Activated naive CD4-positive, alpha-beta T cell treated with anti-CD3 and anti-CD28 coated beads, Interleukin-2, amount 50 U/mL, for 24 hours (primary cell): Measurements from ENCODE around the gene OARD1.

Experiments used
- H3K27ac Mint-ChIP-seq: one replicate; pipeline ENCODE4 v1.8.0; 2021; ENCODE audit warnings: mild to moderate bottlenecking, mixed read lengths
- H3K27me3 Mint-ChIP-seq: one replicate; pipeline ENCODE4 v1.8.0; 2021; ENCODE audit warnings: mixed read lengths
- H3K36me3 Mint-ChIP-seq: one replicate; pipeline ENCODE4 v1.8.0; 2021; ENCODE audit warnings: mixed read lengths
- H3K4me1 Mint-ChIP-seq: one replicate; pipeline ENCODE4 v1.8.0; 2021; ENCODE audit warnings: mixed read lengths
- H3K4me3 Mint-ChIP-seq: one replicate; pipeline ENCODE4 v1.8.0; 2021; ENCODE audit warnings: mild to moderate bottlenecking, mixed read lengths
- H3K9me3 Mint-ChIP-seq: one replicate; pipeline ENCODE4 v1.8.0; 2021; ENCODE audit warnings: mixed read lengths

Gene OARD1

DNA sequence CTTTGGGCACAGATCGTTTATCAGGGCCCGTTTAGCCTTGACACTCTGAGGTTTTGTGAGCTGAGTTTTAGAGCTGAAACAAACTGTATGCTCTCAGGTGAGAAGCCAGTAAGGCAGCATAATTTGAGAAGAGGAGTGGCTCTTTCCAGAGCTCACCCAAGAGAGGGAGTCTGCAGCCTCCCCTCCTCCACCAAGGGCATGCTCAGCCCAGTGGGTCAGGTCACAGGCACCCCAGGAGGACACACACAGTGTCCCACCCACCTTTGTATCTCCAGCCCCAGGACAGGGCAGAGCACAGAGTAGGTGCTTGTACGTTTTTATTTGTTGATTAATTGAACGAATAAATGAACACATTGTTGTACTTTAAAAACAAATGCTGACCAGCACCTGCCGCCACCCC is 26.5 kb downstream of the OARD1 start:
- peaks cover 5% of the 10 kb centered on the region for H3K36me3 Mint-ChIP-seq
- H3K27ac Mint-ChIP-seq, result no peak overlapping the region
- no peaks in the 10 kb centered on the region for H3K27me3 Mint-ChIP-seq
- H3K9me3 Mint-ChIP-seq, result no peaks in the 10 kb centered on the region
- no peak overlapping the region for H3K4me3 Mint-ChIP-seq
- H3K4me1 Mint-ChIP-seq, result no peaks in the 10 kb centered on the region

DNA sequence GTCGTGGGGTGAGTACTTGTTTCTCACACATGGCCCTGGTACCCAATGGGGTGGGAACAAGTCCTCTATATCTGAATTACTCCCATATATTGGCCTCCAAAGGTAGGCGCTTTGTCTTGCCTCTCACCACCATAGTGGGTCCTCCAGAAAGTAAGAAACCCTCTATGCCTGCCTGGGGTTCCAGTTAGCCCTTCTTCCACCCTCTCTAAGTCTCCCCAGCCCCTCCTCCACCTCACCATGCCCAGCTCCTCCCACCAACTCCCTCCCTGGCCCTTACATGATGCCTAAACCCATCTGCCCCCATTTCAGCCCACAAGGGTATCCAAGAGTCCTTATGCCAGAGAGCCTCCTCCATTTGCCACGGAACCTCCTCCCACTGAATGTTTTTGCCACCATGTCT is 29.0 kb downstream of the OARD1 start:
- Mint-ChIP-seq H3K4me1 (no peaks in the 10 kb centered on the region), H3K4me3 (no peak overlapping the region), H3K9me3 (no peaks in the 10 kb centered on the region), H3K36me3 (peaks cover 3% of the 10 kb centered on the region), H3K27me3 (no peaks in the 10 kb centered on the region), H3K27ac (no peak overlapping the region)

DNA sequence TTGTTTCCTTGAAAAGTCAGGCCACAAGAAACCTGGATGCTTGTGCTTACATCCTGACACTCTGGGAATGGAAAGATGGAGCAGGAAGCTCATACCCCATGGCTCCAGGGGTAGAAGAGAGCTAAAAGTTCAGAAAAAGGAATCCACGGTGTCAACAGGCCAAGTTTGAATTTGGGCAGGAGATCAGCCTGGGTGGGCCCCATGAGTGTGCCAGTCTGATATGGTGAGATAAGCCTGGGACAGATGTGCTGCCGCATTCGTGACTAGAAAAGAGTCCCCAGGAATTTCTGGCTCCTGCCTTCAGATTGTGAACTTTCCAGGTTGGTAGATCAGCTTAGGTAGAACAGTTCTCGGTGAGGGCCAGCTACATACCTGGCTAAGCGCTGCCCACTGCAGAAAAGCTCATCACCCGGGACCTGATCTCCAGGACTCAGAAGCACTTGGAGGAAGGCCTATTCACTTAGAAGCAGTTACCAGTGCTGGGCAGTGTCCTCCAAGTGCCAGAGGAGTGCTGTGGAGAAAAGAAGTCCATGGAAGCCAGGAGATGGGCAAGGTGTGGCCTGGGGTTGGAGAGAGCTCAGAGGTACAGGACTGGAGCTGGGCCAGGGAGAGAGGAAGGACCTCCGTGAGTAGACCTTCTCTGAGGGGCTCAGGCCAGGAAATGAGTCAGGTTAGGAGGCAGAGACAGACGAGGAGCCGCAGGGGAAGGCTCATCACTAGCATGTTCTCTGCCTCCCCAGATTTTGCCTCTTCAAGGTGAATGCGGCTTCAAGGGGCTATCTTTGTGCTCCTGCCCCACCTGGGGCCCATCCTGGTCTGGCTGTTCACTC is 29.7 kb downstream of the OARD1 start, which contains the start of gene TSPO2:
Gene TSPO2, plus strand, starts transcription at position 242 of the 830 bp plus-strand sequence. Its CDS starts 519 bp downstream, at position 761.
- no peaks in the 10 kb centered on the region for H3K27me3 Mint-ChIP-seq
- H3K9me3 Mint-ChIP-seq, result no peaks in the 10 kb centered on the region
- H3K36me3 Mint-ChIP-seq, result no peaks in the 10 kb centered on the region
- H3K27ac Mint-ChIP-seq, result no peak within 1 kb of the TSS
- H3K4me1 Mint-ChIP-seq, result no peaks in the 10 kb centered on the region
- no peak within 1 kb of the TSS for H3K4me3 Mint-ChIP-seq

DNA sequence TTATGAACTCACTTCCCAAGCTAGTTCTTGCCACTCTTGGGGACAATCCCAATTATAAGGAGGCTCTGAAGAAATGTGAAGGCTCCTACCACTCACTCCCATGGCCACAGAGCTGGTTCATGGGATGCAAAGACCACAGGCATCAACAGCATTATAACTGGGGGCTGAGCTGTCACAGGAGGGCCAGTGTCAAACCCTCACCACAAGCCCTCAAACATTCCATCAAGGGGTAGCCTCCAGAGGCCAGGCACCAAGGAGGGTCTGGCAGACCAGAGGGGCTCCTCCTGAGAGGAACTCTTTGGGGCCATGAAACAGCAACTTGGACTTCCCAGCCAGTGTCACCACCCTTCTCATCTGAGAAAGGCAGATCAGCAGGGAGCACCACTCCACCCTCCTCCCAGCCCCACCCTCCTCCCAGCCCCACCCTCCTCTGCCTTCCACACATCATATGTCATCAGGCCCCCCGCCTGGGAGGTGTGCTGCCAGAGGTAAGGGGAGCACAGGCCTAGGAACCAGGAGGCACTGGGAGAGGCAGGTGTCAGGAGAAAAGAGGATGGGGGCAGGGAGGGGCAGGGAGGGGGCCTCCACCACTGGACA is 31.1 kb downstream of the OARD1 start:
- no peaks in the 10 kb centered on the region for H3K4me1 Mint-ChIP-seq

DNA sequence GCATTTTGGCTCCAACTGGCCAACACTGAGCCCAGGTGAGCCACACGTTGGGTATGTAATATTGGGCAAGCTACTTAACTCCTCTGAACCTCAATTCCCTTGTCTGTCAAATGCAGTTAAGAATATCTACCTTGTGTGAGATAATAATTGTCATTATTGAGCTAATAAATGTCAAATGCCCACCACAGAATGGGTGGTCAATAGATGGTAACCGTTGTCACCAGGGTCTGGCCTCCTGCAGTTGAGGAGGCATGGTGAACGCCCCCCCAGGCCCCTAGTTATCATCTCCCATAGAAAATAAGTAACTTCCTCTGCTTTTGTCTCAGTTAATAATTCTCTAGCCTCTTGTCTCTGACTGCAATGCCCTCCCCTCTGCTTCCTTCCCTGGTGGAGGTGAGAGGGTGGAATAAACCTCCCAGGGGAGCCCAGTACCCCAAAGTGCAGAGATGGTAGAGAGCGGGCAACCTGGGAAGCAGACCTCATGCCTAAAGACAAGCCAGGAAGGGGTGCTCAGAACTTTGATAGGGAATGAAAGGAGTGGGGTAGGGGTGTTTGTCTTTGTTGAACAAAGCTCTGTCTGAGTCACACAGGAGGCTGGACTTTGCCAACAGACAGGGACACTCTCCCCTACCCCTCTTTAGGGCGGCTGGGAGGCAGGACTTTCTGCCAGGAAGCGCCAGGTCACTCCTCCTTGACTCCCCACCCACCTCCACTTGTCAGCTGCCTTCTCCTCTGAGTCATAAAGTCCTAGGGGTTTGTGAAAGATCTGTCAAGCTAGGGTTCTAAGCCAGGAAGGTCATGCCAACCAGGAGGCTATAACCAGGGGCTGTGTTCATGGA is 31.8 kb downstream of the OARD1 start:
- H3K4me1 Mint-ChIP-seq, result no peaks in the 10 kb centered on the region
- no peaks in the 10 kb centered on the region for H3K36me3 Mint-ChIP-seq
- no peaks in the 10 kb centered on the region for H3K9me3 Mint-ChIP-seq
- H3K27me3 Mint-ChIP-seq, result no peaks in the 10 kb centered on the region
- no peak overlapping the region for H3K4me3 Mint-ChIP-seq
- no peak overlapping the region for H3K27ac Mint-ChIP-seq

More for the DNA sequence above, 31.1 kb downstream of the OARD1 start:
- H3K9me3 Mint-ChIP-seq, result no peaks in the 10 kb centered on the region
- no peaks in the 10 kb centered on the region for H3K27me3 Mint-ChIP-seq
- no peak overlapping the region for H3K27ac Mint-ChIP-seq
- no peaks in the 10 kb centered on the region for H3K36me3 Mint-ChIP-seq
- no peak overlapping the region for H3K4me3 Mint-ChIP-seq

DNA sequence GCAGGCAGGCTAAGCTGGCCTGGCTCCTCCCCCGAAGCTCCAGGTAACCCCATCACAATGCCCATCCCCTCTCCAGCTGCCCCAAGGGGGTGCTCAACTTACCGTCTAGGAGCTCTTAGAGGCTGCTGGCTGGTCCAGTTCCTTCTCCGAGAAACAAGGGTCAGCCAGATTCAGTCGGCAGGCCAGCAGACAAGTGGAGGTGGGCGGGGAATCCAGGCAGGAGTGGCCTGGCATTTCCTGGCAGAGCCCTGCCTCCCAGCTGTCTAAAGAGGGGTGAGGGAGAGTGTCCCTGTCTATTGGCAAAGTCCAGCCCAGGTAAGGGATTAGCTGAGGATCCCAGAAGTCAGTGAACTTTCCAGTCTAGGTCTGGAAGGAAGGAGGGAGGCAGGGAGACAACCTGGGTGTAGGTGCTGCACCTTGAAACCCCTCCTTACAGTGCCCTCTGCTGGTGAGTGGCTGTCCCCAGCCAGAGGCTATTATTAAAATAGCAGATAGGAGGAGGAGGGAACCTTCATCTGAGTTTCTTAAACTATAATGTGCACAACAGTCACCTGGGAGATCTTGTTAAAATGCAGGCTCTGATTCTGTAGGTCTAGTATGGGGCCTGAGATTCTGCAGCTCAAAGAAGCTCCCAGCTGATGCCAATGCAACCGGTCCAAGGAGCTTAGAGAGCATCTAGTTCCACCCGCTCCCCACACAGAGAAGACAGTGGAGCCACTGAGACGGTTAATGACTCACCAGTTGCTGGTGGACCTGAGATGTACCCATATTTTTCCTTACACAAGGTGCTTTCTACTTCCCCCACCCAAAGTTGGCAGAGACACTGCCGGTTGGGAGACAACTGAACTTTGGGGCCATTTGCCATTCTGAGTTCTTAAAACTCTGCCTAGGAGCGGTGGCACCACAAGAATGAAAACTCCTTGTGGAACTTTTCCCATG is 32.8 kb downstream of the OARD1 start, which contains the start of gene UNC5CL:
Gene UNC5CL, minus strand, starts transcription at position 162 of the 939 bp plus-strand sequence. CDS start 4,147 bp downstream, outside the sequence.
- Mint-ChIP-seq H3K36me3 (no peaks in the 10 kb centered on the region), H3K27ac (no peak within 1 kb of the TSS), H3K4me1 (no peaks in the 10 kb centered on the region), H3K27me3 (no peaks in the 10 kb centered on the region), H3K9me3 (no peaks in the 10 kb centered on the region), H3K4me3 (no peak within 1 kb of the TSS)

DNA sequence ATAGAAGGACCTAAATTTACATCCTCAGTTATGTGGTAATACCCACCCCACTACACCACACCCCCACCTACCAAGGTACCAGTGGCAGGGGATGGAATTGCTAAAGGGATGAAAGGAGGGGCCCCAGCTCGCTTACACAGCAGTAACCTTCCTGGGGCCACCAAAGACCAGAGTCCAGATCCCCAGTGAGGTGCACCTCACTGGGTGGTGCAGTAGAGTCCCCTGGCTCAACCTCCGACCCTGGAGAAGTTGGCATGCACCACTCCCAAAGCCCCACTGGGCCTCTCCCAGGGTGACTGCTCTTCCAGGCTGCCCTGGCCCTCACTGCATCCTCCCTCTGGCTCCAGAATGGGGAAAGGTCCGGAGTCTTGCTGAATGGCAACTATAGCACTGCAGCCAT is 34.0 kb downstream of the OARD1 start:
- Mint-ChIP-seq H3K27me3 (no peaks in the 10 kb centered on the region), H3K9me3 (no peaks in the 10 kb centered on the region), H3K36me3 (no peaks in the 10 kb centered on the region), H3K4me3 (no peak overlapping the region), H3K27ac (no peak overlapping the region), H3K4me1 (no peaks in the 10 kb centered on the region)

DNA sequence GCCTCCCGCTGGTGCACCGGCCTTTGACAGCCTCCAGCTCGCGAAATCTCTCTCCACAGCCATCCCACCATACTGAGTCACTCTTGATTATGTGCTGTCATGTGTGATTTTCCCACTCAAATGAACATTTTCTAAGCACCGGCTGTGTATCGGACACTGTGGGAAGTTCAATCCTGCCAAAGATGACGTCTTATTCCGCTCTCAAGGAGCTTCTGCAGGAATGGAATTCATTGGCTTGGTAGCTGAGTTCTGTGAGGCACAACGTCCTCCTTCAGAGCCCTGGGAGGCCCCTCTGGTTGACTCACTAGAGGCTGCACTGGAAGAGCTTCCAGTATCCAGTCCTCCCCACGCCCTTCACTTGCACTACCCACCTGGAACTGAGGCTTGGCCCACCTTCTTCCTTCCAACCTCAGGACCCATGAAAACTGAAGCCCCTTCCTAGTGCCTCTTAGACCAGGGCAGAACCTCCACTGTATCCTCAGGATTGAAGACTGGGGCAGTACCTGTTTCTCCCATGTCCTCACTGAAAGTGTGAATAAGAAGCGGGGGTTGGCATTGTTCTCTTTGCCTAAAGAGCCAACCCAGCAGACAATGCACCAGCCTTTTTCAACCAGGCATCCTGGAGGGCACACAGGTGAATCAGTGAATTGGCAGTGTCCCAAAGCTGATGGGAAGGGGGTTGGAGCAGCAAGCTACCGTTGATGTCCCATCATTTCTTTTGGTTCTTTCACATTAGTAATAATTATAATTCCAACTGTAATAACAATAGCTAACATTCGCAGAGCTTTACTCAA is 34.9 kb downstream of the OARD1 start:
- H3K36me3 Mint-ChIP-seq, result no peaks in the 10 kb centered on the region
- no peaks in the 10 kb centered on the region for H3K4me1 Mint-ChIP-seq
- H3K27ac Mint-ChIP-seq, result peak overlapping the region; percentile 60
- no peak overlapping the region for H3K4me3 Mint-ChIP-seq
- no peaks in the 10 kb centered on the region for H3K9me3 Mint-ChIP-seq
- no peaks in the 10 kb centered on the region for H3K27me3 Mint-ChIP-seq

DNA sequence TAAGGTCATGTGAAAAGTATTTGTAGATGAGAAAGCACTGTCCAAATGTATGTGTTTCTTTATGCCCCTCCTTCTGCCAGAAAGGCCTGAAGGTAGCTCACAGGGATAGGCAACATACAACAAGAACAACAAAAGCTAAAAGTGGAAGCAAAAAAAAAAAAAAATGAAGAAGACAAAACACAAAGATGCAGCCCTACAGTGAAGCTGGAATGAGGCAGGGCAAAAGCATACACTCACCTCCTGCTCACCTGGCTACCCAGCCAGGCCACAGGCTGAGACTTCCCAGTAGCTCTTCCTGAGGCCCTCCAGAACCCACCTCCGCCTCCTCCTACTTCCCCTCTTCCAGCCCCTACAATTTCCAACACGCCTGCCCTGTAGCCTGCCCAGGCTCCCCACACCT is 35.6 kb downstream of the OARD1 start:
- H3K9me3 Mint-ChIP-seq, result no peaks in the 10 kb centered on the region
- H3K36me3 Mint-ChIP-seq, result no peaks in the 10 kb centered on the region
- no peaks in the 10 kb centered on the region for H3K27me3 Mint-ChIP-seq
- no peak overlapping the region for H3K4me3 Mint-ChIP-seq
- H3K4me1 Mint-ChIP-seq, result no peaks in the 10 kb centered on the region
- no peak overlapping the region for H3K27ac Mint-ChIP-seq

DNA sequence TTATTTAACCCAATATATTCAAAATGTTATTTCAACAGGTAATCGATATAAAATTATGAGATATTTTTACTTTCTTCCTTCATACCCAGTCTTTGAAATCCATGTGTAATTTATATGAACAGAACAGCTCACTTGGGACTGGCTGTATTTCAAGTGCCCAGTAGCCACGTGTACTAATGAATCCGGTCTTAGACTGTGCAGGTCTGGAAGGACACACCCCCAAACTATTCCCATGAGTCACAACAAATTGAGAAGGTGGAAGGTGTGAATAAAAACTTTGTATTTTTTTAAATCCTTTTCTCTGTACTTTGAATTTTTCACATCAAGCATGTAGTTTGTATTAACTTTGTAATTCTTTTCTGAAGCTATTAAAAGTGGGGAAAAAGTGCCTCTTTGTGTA is 36.0 kb downstream of the OARD1 start:
- no peak overlapping the region for H3K27ac Mint-ChIP-seq
- no peak overlapping the region for H3K4me3 Mint-ChIP-seq
- no peaks in the 10 kb centered on the region for H3K27me3 Mint-ChIP-seq
- no peaks in the 10 kb centered on the region for H3K4me1 Mint-ChIP-seq
- H3K9me3 Mint-ChIP-seq, result no peaks in the 10 kb centered on the region
- no peaks in the 10 kb centered on the region for H3K36me3 Mint-ChIP-seq

DNA sequence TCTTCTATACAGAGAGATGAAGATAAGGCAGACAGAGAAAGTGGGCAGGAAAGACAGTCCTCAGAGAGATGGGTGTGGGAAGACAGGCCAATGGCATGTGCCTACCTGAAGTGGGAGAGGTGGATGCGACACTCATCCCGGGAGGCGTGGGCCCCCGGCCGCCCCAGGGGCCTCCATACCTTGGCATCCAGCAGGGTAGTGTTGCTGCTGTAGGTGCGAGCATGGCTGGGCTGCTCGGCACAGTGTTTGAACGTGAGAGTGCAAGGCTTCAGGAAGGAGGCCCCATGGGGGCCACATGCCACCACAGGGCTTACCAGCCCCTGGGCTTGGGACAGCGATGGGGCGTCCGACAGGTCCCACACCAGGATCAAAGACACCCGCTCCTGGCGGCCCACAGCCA is 38.4 kb downstream of the OARD1 start:
- Mint-ChIP-seq H3K4me1 (peaks cover 7% of the 10 kb centered on the region), H3K9me3 (no peaks in the 10 kb centered on the region), H3K36me3 (no peaks in the 10 kb centered on the region), H3K4me3 (no peak overlapping the region), H3K27ac (peak overlapping the region; percentile 20), H3K27me3 (no peaks in the 10 kb centered on the region)

DNA sequence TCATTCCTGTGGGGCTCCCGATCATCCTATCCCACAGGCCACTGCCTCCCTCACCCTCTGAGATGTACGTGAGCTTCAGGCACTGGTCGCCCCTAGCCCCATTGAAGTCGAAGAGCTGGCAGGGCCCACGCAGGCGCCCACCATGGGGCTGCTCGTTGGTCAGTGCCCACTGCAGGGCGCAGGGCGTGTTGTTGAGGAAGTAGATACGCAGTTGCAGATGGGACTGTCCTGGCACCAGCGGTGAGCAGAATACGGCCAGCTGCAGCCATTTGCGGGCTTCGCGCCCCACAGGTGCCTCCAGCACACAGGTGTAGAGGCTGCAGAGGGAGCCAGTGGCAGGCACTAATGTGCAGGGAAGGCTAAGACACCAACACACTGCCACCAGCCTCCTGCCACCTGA is 39.3 kb downstream of the OARD1 start:
- H3K36me3 Mint-ChIP-seq, result no peaks in the 10 kb centered on the region
- H3K27ac Mint-ChIP-seq, result no peak overlapping the region
- no peak overlapping the region for H3K4me3 Mint-ChIP-seq
- H3K4me1 Mint-ChIP-seq, result peaks cover 11% of the 10 kb centered on the region
- H3K9me3 Mint-ChIP-seq, result no peaks in the 10 kb centered on the region
- H3K27me3 Mint-ChIP-seq, result no peaks in the 10 kb centered on the region

DNA sequence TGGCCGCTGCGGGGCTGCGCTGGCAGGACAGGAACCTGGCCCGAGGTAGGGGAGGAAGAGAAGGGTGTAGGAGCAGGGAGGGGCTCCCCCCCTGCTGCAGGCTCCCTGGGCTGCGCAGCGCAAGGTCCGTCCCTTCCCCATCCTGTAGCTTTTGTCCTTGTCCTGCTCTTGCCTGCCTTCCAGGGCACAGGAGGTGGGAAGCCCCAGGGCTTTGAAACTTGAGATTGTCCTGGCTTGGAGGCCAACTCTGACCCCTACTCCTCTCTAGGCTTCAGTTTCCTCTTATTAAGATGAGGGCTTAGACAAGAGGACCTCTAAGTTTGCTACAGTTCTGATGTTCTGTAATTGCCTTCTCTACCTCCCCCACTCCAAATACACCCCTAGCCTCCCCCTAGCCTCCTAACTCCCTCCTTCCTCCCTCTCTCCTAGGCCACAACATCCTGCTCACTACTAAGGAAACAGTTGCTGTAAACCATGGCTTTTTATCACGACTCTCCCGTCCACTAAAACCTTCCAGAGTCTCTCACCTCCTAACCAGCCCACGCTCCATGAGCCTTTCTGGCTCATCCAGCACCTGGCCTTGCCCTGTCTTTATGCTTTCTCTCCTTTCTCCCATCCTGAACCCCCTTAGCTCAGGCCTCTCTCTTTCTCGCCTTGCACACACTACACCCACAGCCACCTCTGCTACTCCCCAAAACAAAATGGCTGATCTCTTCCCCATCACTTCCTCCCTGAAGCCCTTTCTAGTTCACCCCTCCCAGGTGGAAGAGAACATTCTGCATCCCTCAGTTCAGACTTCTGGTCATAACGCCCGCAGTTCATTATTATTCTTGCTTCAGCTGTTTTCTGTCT is 43.4 kb downstream of the OARD1 start:
- Mint-ChIP-seq H3K36me3 (no peaks in the 10 kb centered on the region), H3K27ac (peak overlapping the region; percentile 79), H3K4me1 (peaks cover 21% of the 10 kb centered on the region), H3K27me3 (no peaks in the 10 kb centered on the region), H3K4me3 (peak overlapping the region; percentile 79), H3K9me3 (no peaks in the 10 kb centered on the region)
